HCT116 (cell line): ENCODE data around the gene VWA5B1. TPM values are rescaled to one million over a fixed set of nuclear protein-coding genes. Genes with fewer than 3 reads are reported as not detected.

ENCODE experiments used
- ATAC-seq: fragments of 200-7000 bp; cut with Tn5 transposase; 2 replicates; pipeline ENCODE4 v1.9.1; 2020; ENCODE audit warnings: mild to moderate bottlenecking, moderate library complexity
- BruUV-seq: library from RNA; stranded (reverse); fragments of 400-500 nt; replicated peaks from 2 replicates; lab custom pipeline; 2021; lab: Mats Ljungman, UMichigan
- CTCF ChIA-PET: fragments of 300-600 bp; sonication (Branson Sonifier 250); formaldehyde crosslinking; loops from one replicate; lab custom pipeline; 2021; ENCODE audit warnings: antibody characterized with exemption; lab: Charles Lee
- POLR2A ChIA-PET: fragments of 300-600, 350-600 bp; sonication (Branson Sonifier 250); formaldehyde crosslinking; loops from one replicate; lab custom pipeline; 2021; ENCODE audit warnings: antibody characterized with exemption; lab: Charles Lee
- RAD21 ChIA-PET, 2 experiments: fragments of 300-600 bp; sonication (Branson Sonifier 250); formaldehyde crosslinking; loops; one replicate each; lab custom pipeline; 2023; ENCODE audit warnings: low total read pairs in 2 of 2; ENCODE audit not compliant: uncharacterized antibody in 2 of 2, unreplicated experiment in 2 of 2, low non-redundant PET in 1 of 2; lab: Charles Lee
- DNase-seq: peaks from one replicate; pipeline ENCODE4 v3.0.0-alpha.2; 2010; ENCODE audit warnings: low read depth, low spot score
- H2AFZ ChIP-seq: fragments of 200-600 bp; shearing (Covaris generic), sonication (generic); 2 replicates; pipeline ENCODE4 v1.6.1; 2017; ENCODE audit warnings: low read depth, mixed run types, mixed read lengths, antibody characterized with exemption, low read length; ENCODE audit not compliant: poor library complexity, severe bottlenecking
- H3K27ac ChIP-seq: 2 replicates; pipeline ENCODE4 v1.5.1; 2012; ENCODE audit warnings: low read depth, low read length
- H3K27me3 ChIP-seq: fragments of 200-600 bp; sonication (generic); 2 replicates; pipeline ENCODE4 v1.6.1; 2016; ENCODE audit warnings: mixed run types, low read length, mixed read lengths; ENCODE audit not compliant: insufficient read depth
- H3K36me3 ChIP-seq, 2 experiments: fragments of 200-500 bp in 1 of 2; fragments of 200-600 bp in 1 of 2; sonication (Bioruptor generic) in 1 of 2; sonication (generic) in 1 of 2; 2 replicates each; pipeline versions ENCODE4 v1.5.1 to v1.6.1; 2014 to 2016; ENCODE audit warnings: low read length in 2 of 2, inconsistent platforms in 1 of 2, mixed read lengths in 1 of 2, mixed run types in 1 of 2; ENCODE audit not compliant: insufficient read depth in 2 of 2, control insufficient read depth in 1 of 2
- H3K4me1 ChIP-seq, 2 experiments: fragments of 200-600 bp in 1 of 2; sonication (generic) in 1 of 2; 2 replicates each; pipeline versions ENCODE4 v1.5.1 to v1.6.1; 2012 to 2017; ENCODE audit warnings: low read length in 2 of 2, inconsistent platforms in 1 of 2, mild to moderate bottlenecking in 1 of 2, mixed read lengths in 1 of 2, mixed run types in 1 of 2, moderate library complexity in 1 of 2; ENCODE audit not compliant: insufficient read depth in 2 of 2, control insufficient read depth in 1 of 2
- H3K4me2 ChIP-seq: fragments of 200-600 bp; sonication (generic); 2 replicates; pipeline ENCODE4 v1.6.1; 2017; ENCODE audit warnings: mixed run types, low read length, mixed read lengths
- H3K4me3 ChIP-seq, 2 experiments: fragments of 200-600 bp in 1 of 2; sonication (generic) in 1 of 2; replicated peaks in 1 of 2; 2 replicates each; pipeline ENCODE4 v1.5.1; 2011 to 2016; ENCODE audit warnings: low read length in 2 of 2, control low read depth in 1 of 2, low read depth in 1 of 2, mild to moderate bottlenecking in 1 of 2, mixed read lengths in 1 of 2, mixed run types in 1 of 2
- H3K79me2 ChIP-seq: fragments of 200-600 bp; sonication (generic); 2 replicates; pipeline ENCODE4 v1.6.1; 2017; ENCODE audit warnings: mild to moderate bottlenecking, mixed run types, low read length, moderate library complexity, mixed read lengths; ENCODE audit not compliant: insufficient read depth
- H3K9ac ChIP-seq: fragments of 200-600 bp; sonication (generic); 2 replicates; pipeline ENCODE4 v1.6.1; 2016; ENCODE audit warnings: low read length, mixed read lengths
- H3K9me2 ChIP-seq: fragments of 200-600 bp; sonication (generic), shearing (Covaris generic); 2 replicates; pipeline ENCODE4 v1.6.1; 2017; ENCODE audit warnings: mixed run types, mild to moderate bottlenecking, moderate library complexity; ENCODE audit not compliant: insufficient read depth
- H3K9me3 ChIP-seq, 2 experiments: fragments of 200-500 bp in 1 of 2; fragments of 200-600 bp in 1 of 2; sonication (Bioruptor generic) in 1 of 2; sonication (generic) in 1 of 2; 2 replicates each; pipeline ENCODE4 v1.6.1; 2014 to 2017; ENCODE audit warnings: low read length in 2 of 2, mixed read lengths in 2 of 2, inconsistent platforms in 1 of 2, low read depth in 1 of 2, mild to moderate bottlenecking in 1 of 2, mixed run types in 1 of 2, moderate library complexity in 1 of 2; ENCODE audit not compliant: control insufficient read depth in 1 of 2, insufficient read depth in 1 of 2
- H4K20me1 ChIP-seq: fragments of 200-600 bp; sonication (generic), shearing (Covaris generic); 2 replicates; pipeline ENCODE4 v1.6.1; 2017; ENCODE audit warnings: mixed run types, mild to moderate bottlenecking, moderate library complexity; ENCODE audit not compliant: insufficient read depth
- CBX3 ChIP-seq: IDR thresholded peaks from 2 replicates; pipeline ENCODE4 v1.6.1; 2012; ENCODE audit warnings: low read depth
- CEBPB ChIP-seq: IDR thresholded peaks from 2 replicates; pipeline ENCODE4 v1.6.1; 2012; ENCODE audit warnings: low read depth
- EGR1 ChIP-seq: IDR thresholded peaks from 2 replicates; pipeline ENCODE4 v1.6.1; 2012; ENCODE audit warnings: low read depth
- JUND ChIP-seq: IDR thresholded peaks from 2 replicates; pipeline ENCODE4 v1.6.1; 2012
- MAX ChIP-seq: IDR thresholded peaks from 2 replicates; pipeline ENCODE4 v1.6.1; 2012
- POLR2A ChIP-seq: IDR thresholded peaks from 2 replicates; pipeline ENCODE4 v1.7.0; 2011; ENCODE audit warnings: borderline replicate concordance; ENCODE audit not compliant: insufficient read depth, insufficient read length; ENCODE audit errors: extremely low read depth
- RAD21 ChIP-seq: IDR thresholded peaks from 2 replicates; pipeline ENCODE4 v1.6.1; 2012; ENCODE audit warnings: low read depth, mild to moderate bottlenecking
- REST ChIP-seq: IDR thresholded peaks from 2 replicates; pipeline ENCODE4 v1.6.1; 2012; ENCODE audit warnings: low read depth
- SP1 ChIP-seq: IDR thresholded peaks from 2 replicates; pipeline ENCODE4 v1.6.1; 2012; ENCODE audit warnings: low read depth
- SRF ChIP-seq: IDR thresholded peaks from 2 replicates; pipeline ENCODE4 v1.6.1; 2012; ENCODE audit warnings: low read depth
- ZNF274 ChIP-seq: fragments of 200-500 bp; sonication (Bioruptor generic); IDR thresholded peaks from 2 replicates; pipeline ENCODE4 v1.6.1; 2014; ENCODE audit warnings: mild to moderate bottlenecking, low read depth, low read length, inconsistent platforms
- intact Hi-C: fragments of 100-400 bp; cut with micrococcal nuclease; formaldehyde crosslinking; loops from 2 replicates; pipeline ENCODE4 v1.10.0; 2022
- total RNA-seq: library from RNA; stranded (reverse); gene quantifications from one replicate; pipeline ENCODE4 v1.2.1, GENCODE V29; 2021; ENCODE audit not compliant: unreplicated experiment

VWA5B1 gene
- total RNA-seq, 1 experiment from 2014 or later, result not detected

GRCh38 chr1:20327467-20327866, 36.8 kb downstream of the VWA5B1 start:
- Histone ChIP-seq H4K20me1 (no peaks in the 10 kb centered on the region), H3K9ac (no peak overlapping the region), H3K9me2 (no peaks in the 10 kb centered on the region), H3K79me2 (no peaks in the 10 kb centered on the region), H3K27ac (no peak overlapping the region), H3K4me1 (no peaks in the 10 kb centered on the region), H3K36me3 (no peaks in the 10 kb centered on the region), H3K4me2 (no peak overlapping the region), H3K27me3 (peaks cover 13% of the 10 kb centered on the region; the same call in 1 of the 2 replicates), H3K4me3 (no peak overlapping the region), H2AFZ (no peak overlapping the region), H3K9me3 (no peaks in the 10 kb centered on the region)
- DNase-seq (no peak), ATAC-seq (no peak)
- no peak for TF ChIP-seq POLR2A
- TF ChIP-seq MAX, result no peak
- no peak for TF ChIP-seq CEBPB
- no peak for TF ChIP-seq CBX3
- RAD21 ChIA-PET, result no interaction called here
- CTCF ChIA-PET, result no interaction called here
- no TSS peak for BruUV-seq
- intact Hi-C loops, result no loop called here
- POLR2A ChIA-PET, result no interaction called here

- no peaks in the 10 kb centered on the region for H3K9me2 ChIP-seq
- H3K9me3 ChIP-seq, result no peaks in the 10 kb centered on the region
- intact Hi-C loops, result no loop called here
- H3K27me3 ChIP-seq, result peaks cover 13% of the 10 kb centered on the region; the same call in 1 of the 2 replicates
- ChIA-PET CTCF (no interaction called here), POLR2A (no interaction called here), RAD21 (no interaction called here)
- no peak overlapping the region for H3K9ac ChIP-seq
- no peaks in the 10 kb centered on the region for H3K79me2 ChIP-seq
- DNase-seq, result no peak
- H4K20me1 ChIP-seq, result no peaks in the 10 kb centered on the region
- no peak overlapping the region for H3K27ac ChIP-seq
- no peak for TF ChIP-seq SRF
- no peak for TF ChIP-seq RAD21
- no peak for TF ChIP-seq JUND
- no peak for TF ChIP-seq ZNF274
- TF ChIP-seq REST, result no peak
- no peak for TF ChIP-seq EGR1
- TF ChIP-seq MAX, result no peak
- no peak for TF ChIP-seq SP1
- H3K4me2 ChIP-seq, result no peak overlapping the region
- no peak overlapping the region for H3K4me3 ChIP-seq
- no peak overlapping the region for H2AFZ ChIP-seq
- BruUV-seq, result no TSS peak
- ATAC-seq, result no peak
- H3K4me1 ChIP-seq, result no peaks in the 10 kb centered on the region
- no peaks in the 10 kb centered on the region for H3K36me3 ChIP-seq
Observed at GRCh38 chr1:20328201-20328600, 37.5 kb downstream of the VWA5B1 start.
